ENCODE measurements around the gene TM7SF2. TPM values are rescaled to one million over a fixed set of nuclear protein-coding genes. Genes with fewer than 3 reads are reported as not detected.

Gene TM7SF2
- total RNA-seq, 2 experiments from 2014 or later, result 12.4 to 17.5 TPM

- H3K9me3 Mint-ChIP-seq, result no peaks in the 10 kb centered on the region
- H3K4me3 Mint-ChIP-seq, result peak overlapping the region; percentile 100
- ChIA-PET CTCF (interaction anchor here (0.6 to 3.4 kb wide), 11 partner anchors 11 to 391 kb away, joined by 3 to 30 read pairs (median 6); partner anchors contain the start of genes CAPN1, FAU, MRPL49 and RASGRP2), POLR2A (interaction anchor here (0.7 to 7.8 kb wide), 21 partner anchors 9 to 277 kb away, joined by 3 to 77 read pairs (median 4); partner anchors contain the start of genes ARL2, CAPN1, CDCA5 and FAU)
- H3K36me3 Mint-ChIP-seq (ENCODE audit: low read depth), result peaks cover 12% of the 10 kb centered on the region
- intact Hi-C loops (cut with micrococcal nuclease), result no loop called here
- ATAC-seq (no peak), DNase-seq (no peak)
- peaks cover 33% of the 10 kb centered on the region for H3K4me1 Mint-ChIP-seq (ENCODE audit: low read depth)
- TF ChIP-seq CTCF (IDR thresholded peaks at IDR 0.05), result no peak
- H3K27me3 Mint-ChIP-seq, result no peaks in the 10 kb centered on the region
- H3K27ac Mint-ChIP-seq, result peak overlapping the region; percentile 100
Observed at GRCh38 chr11:65135633-65136145, 24.0 kb downstream of the TM7SF2 start.

- H3K27ac Mint-ChIP-seq, result peak overlapping the region; percentile 87
- intact Hi-C loops (cut with micrococcal nuclease), result no loop called here
- no peaks in the 10 kb centered on the region for H3K27me3 Mint-ChIP-seq
- peak overlapping the region; percentile 100 for H3K4me3 Mint-ChIP-seq
- POLR2A ChIA-PET, result interaction anchor here (0.8 to 7.8 kb wide), 9 partner anchors 9 to 45 kb away, joined by 4 to 77 read pairs (median 10); partner anchors contain the start of genes CAPN1, FAU, MRPL49 and VPS51
- ATAC-seq (no peak), DNase-seq (no peak)
- no peaks in the 10 kb centered on the region for H3K9me3 Mint-ChIP-seq
- CTCF ChIA-PET, result interaction anchor here (0.7 to 3.4 kb wide), 5 partner anchors 11 to 193 kb away, joined by 3 to 30 read pairs (median 4); partner anchors contain the start of genes CAPN1, TM7SF2 and ZNHIT2
- TF ChIP-seq CTCF (IDR thresholded peaks at IDR 0.05), result no peak
- peaks cover 7% of the 10 kb centered on the region for H3K36me3 Mint-ChIP-seq (ENCODE audit: low read depth)
- H3K4me1 Mint-ChIP-seq (ENCODE audit: low read depth), result peaks cover 31% of the 10 kb centered on the region
Observed at GRCh38 chr11:65136515-65137096, 24.9 kb downstream of the TM7SF2 start.

- Mint-ChIP-seq H3K9me3 (no peaks in the 10 kb centered on the region), H3K36me3 (ENCODE audit: low read depth) (no peaks in the 10 kb centered on the region), H3K4me1 (ENCODE audit: low read depth) (peaks cover 5% of the 10 kb centered on the region), H3K4me3 (no peak overlapping the region), H3K27me3 (no peaks in the 10 kb centered on the region), H3K27ac (no peak overlapping the region)
- intact Hi-C loops (cut with micrococcal nuclease), result no loop called here
- TF ChIP-seq CTCF (IDR thresholded peaks at IDR 0.05), result no peak
- DNase-seq (no peak), ATAC-seq (no peak)
- CTCF ChIA-PET, result no interaction called here
- POLR2A ChIA-PET, result interaction anchor here (0.6 kb wide), 1 partner anchor 307 kb away, joined by 3 read pairs; no protein-coding TSS in a partner anchor
Observed at GRCh38 chr11:65141896-65142494, 30.3 kb downstream of the TM7SF2 start.

- no peak overlapping the region for H3K27ac Mint-ChIP-seq
- no peak for DNase-seq
- H3K4me3 Mint-ChIP-seq, result no peak overlapping the region
- ChIA-PET CTCF (interaction anchor here (0.9 to 1.5 kb wide), 3 partner anchors 11 to 168 kb away, joined by 3 to 4 read pairs (median 4); partner anchors contain the start of gene CDC42EP2), POLR2A (interaction anchor here (1.3 kb wide), 1 partner anchor 12 kb away, joined by 10 read pairs; no protein-coding TSS in a partner anchor)
- no peak for TF ChIP-seq CTCF (IDR thresholded peaks at IDR 0.05)
- no peaks in the 10 kb centered on the region for H3K36me3 Mint-ChIP-seq (ENCODE audit: low read depth)
- ATAC-seq, result no peak
- no peaks in the 10 kb centered on the region for H3K4me1 Mint-ChIP-seq (ENCODE audit: low read depth)
- intact Hi-C loops (cut with micrococcal nuclease), result no loop called here
- no peaks in the 10 kb centered on the region for H3K9me3 Mint-ChIP-seq
- no peaks in the 10 kb centered on the region for H3K27me3 Mint-ChIP-seq
Observed at GRCh38 chr11:65147352-65148075, 35.8 kb downstream of the TM7SF2 start.

Data from activated CD8-positive, alpha-beta T cell treated with anti-CD3 and anti-CD28 coated beads for 36 hours (primary cell).